ENCODE measurements around the gene SS18. TPM values are rescaled to one million over a fixed set of nuclear protein-coding genes. Genes with fewer than 3 reads are reported as not detected.

Gene SS18
- total and polyA plus RNA-seq, 2 donors (not counting 1 experiment from before 2014, with no cell fraction given) = 62.4 to 114 TPM

DNA sequence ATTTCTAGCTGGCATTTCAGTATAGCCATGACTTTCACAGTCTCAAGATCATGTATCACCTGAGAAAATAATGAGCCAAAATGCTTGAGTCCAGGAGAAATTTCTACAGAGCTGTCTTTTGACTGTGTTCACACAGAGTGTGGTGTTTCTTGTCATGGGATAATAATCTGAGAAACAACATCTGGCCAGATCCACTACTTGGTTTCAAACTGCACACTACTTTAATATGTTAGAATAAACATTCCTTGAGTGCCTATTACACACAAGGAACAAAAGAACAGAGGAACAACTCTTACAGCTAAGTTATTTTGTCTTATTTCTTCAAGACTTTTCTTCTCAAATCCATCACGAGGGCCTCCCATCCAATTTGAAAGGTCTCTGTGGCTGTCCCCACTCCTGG, 108.3 kb downstream of the SS18 start:
- Mint-ChIP-seq H3K4me1 (peaks cover 4% of the 10 kb centered on the region), H3K9me3 (ENCODE audit: insufficient read depth) (no peaks in the 10 kb centered on the region), H3K4me3 (no peak overlapping the region), H3K27me3 (peaks cover 7% of the 10 kb centered on the region), H3K27ac (no peak overlapping the region)
- Histone ChIP-seq H2AFZ (ENCODE audit: insufficient read depth, low read depth, low read length, poor library complexity, severe bottlenecking) (no peak overlapping the region), H3K9ac (ENCODE audit: low read length) (no peak overlapping the region), H4K20me1 (ENCODE audit: control insufficient read depth, insufficient read depth, low read length, poor library complexity, severe bottlenecking) (no peaks in the 10 kb centered on the region), H3K4me1 (ENCODE audit: control insufficient read depth in 2 of 2, insufficient read depth in 2 of 2, low read length in 2 of 2) (no peaks in the 10 kb centered on the region), H3K79me2 (ENCODE audit: control insufficient read depth, insufficient read depth, low read length) (no peaks in the 10 kb centered on the region), H3K9me3 (ENCODE audit: control extremely low read depth in 1 of 3, control insufficient read depth in 2 of 3, insufficient read depth in 1 of 3, low read length in 2 of 3) (no peaks in the 10 kb centered on the region), H3K4me3 (ENCODE audit: control extremely low read depth in 1 of 5, extremely low read depth in 1 of 5, insufficient read depth in 1 of 5, low read depth in 2 of 5, low read length in 4 of 5) (no peak overlapping the region), H3K4me2 (replicated peaks; ENCODE audit: low read depth, low read length, poor library complexity, severe bottlenecking) (no peak overlapping the region), H3K27me3 (replicated peaks in 1 of 4; ENCODE audit: control extremely low read depth in 1 of 4, control insufficient read depth in 3 of 4, insufficient read depth in 4 of 4, low read length in 3 of 4) (no peaks in the 10 kb centered on the region), H3K27ac (ENCODE audit: low read length in 2 of 2) (no peak overlapping the region), H3K36me3 (replicated peaks in 1 of 2; ENCODE audit: control extremely low read depth in 1 of 2, control insufficient read depth in 1 of 2, extremely low read depth in 1 of 2, insufficient read depth in 2 of 2, low read length in 1 of 2) (no peaks in the 10 kb centered on the region)
- intact Hi-C loops (cut with micrococcal nuclease) = no loop called here
- POLR2A ChIA-PET = no interaction called here
- TF ChIP-seq EZH2 (IDR thresholded peaks at IDR 0.05; ENCODE audit: borderline replicate concordance, insufficient read depth, low read depth, low read length, poor library complexity, severe bottlenecking) = no peak
- TF ChIP-seq, protein P1, sequence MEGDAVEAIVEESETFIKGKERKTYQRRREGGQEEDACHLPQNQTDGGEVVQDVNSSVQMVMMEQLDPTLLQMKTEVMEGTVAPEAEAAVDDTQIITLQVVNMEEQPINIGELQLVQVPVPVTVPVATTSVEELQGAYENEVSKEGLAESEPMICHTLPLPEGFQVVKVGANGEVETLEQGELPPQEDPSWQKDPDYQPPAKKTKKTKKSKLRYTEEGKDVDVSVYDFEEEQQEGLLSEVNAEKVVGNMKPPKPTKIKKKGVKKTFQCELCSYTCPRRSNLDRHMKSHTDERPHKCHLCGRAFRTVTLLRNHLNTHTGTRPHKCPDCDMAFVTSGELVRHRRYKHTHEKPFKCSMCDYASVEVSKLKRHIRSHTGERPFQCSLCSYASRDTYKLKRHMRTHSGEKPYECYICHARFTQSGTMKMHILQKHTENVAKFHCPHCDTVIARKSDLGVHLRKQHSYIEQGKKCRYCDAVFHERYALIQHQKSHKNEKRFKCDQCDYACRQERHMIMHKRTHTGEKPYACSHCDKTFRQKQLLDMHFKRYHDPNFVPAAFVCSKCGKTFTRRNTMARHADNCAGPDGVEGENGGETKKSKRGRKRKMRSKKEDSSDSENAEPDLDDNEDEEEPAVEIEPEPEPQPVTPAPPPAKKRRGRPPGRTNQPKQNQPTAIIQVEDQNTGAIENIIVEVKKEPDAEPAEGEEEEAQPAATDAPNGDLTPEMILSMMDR (IDR thresholded peaks at IDR 0.05) = no peak
- CTCF ChIA-PET = no interaction called here
- 100% methylated on average over 1 of the region's 1 CpG for WGBS (ENCODE audit: insufficient coverage)
- ATAC-seq (ENCODE audit: low read depth) (no peak), DNase-seq (no peak)

DNA sequence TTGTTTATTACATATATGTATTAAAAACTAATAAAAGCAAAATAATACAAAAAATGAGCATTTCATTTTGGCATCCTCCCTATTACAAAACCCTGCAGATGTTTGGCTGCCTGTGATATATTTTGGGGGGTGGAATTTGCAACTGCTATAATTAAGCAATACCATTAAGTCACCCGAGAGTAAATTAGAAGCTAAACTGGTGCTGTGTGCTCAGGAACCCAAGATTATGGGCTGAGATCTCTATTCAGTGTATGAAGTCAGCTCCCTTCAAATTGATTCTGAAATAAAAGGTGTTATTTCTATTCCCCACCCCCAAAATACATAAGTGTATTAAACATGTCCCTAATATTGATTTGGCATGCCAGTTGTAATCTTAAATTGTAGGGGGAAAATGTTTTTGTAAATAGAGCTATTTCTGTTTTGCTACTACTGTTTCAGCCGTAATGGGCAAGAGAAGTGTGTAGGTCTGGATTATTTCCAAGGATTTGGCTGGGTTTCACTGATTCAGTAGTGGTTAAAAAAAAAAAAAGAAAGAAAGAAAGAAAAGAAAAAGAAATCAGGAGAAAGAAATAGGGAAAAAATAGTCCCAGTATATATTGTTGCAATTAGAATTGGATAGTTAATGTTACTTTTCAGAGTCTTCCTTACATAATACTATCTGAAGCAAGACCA, 110.9 kb downstream of the SS18 start:
- ATAC-seq (ENCODE audit: low read depth) (no peak), DNase-seq (no peak)
- 100% methylated on average over 1 of the region's 2 CpGs for WGBS (ENCODE audit: insufficient coverage)
- no peak overlapping the region for H3K27ac ChIP-seq (ENCODE audit: low read length in 2 of 2)
- H3K4me1 ChIP-seq (ENCODE audit: control insufficient read depth in 2 of 2, insufficient read depth in 2 of 2, low read length in 2 of 2) = no peaks in the 10 kb centered on the region
- Mint-ChIP-seq H3K27ac (no peak overlapping the region), H3K4me3 (no peak overlapping the region), H3K4me1 (peaks cover 4% of the 10 kb centered on the region), H3K9me3 (ENCODE audit: insufficient read depth) (no peaks in the 10 kb centered on the region), H3K27me3 (peaks cover 7% of the 10 kb centered on the region)
- intact Hi-C loops (cut with micrococcal nuclease) = no loop called here
- no peaks in the 10 kb centered on the region for H3K36me3 ChIP-seq (replicated peaks in 1 of 2; ENCODE audit: control extremely low read depth in 1 of 2, control insufficient read depth in 1 of 2, extremely low read depth in 1 of 2, insufficient read depth in 2 of 2, low read length in 1 of 2)
- H3K4me2 ChIP-seq (replicated peaks; ENCODE audit: low read depth, low read length, poor library complexity, severe bottlenecking) = no peak overlapping the region
- no peak overlapping the region for H3K4me3 ChIP-seq (ENCODE audit: control extremely low read depth in 1 of 5, extremely low read depth in 1 of 5, insufficient read depth in 1 of 5, low read depth in 2 of 5, low read length in 4 of 5)
- ChIA-PET POLR2A (interaction anchor here (0.7 kb wide), 1 partner anchor 195 kb away, joined by 3 read pairs; no protein-coding TSS in a partner anchor), CTCF (interaction anchor here (0.5 kb wide), 1 partner anchor 14 kb away, joined by 3 read pairs; no protein-coding TSS in a partner anchor)
- TF ChIP-seq, protein P1 (IDR thresholded peaks at IDR 0.05) = no peak
- no peak for TF ChIP-seq EZH2 (IDR thresholded peaks at IDR 0.05; ENCODE audit: borderline replicate concordance, insufficient read depth, low read depth, low read length, poor library complexity, severe bottlenecking)
- H3K9me3 ChIP-seq (ENCODE audit: control extremely low read depth in 1 of 3, control insufficient read depth in 2 of 3, insufficient read depth in 1 of 3, low read length in 2 of 3) = no peaks in the 10 kb centered on the region
- H3K27me3 ChIP-seq (replicated peaks in 1 of 4; ENCODE audit: control extremely low read depth in 1 of 4, control insufficient read depth in 3 of 4, insufficient read depth in 4 of 4, low read length in 3 of 4) = no peaks in the 10 kb centered on the region
- no peak overlapping the region for H3K9ac ChIP-seq (ENCODE audit: low read length)
- H2AFZ ChIP-seq (ENCODE audit: insufficient read depth, low read depth, low read length, poor library complexity, severe bottlenecking) = no peak overlapping the region
- no peaks in the 10 kb centered on the region for H3K79me2 ChIP-seq (ENCODE audit: control insufficient read depth, insufficient read depth, low read length)
- no peaks in the 10 kb centered on the region for H4K20me1 ChIP-seq (ENCODE audit: control insufficient read depth, insufficient read depth, low read length, poor library complexity, severe bottlenecking)

Data from B cell (primary cell).